Sigmoid colon (tissue), 4 donors: ENCODE results near the gene SUPT3H.

Experiments
- CTCF ChIP-seq, 4 experiments: fragments of 450-650 bp in 3 of 4; fragments of 200-600 bp in 1 of 4; IDR thresholded peaks; one replicate each; pipeline ENCODE4 v1.5.1; 2016 to 2019; ENCODE audit warnings: antibody characterized with exemption in 4 of 4, mild to moderate bottlenecking in 3 of 4, moderate library complexity in 2 of 4
- EP300 ChIP-seq, 4 donors: sonication (generic); formaldehyde crosslinking; IDR thresholded peaks; one replicate each; pipeline ENCODE4 v1.6.1; 2017; ENCODE audit warnings: antibody characterized with exemption in 4 of 4
- POLR2A ChIP-seq, 2 donors: fragments of 450-650 bp; IDR thresholded peaks; one replicate each; pipeline ENCODE4 v1.6.1; 2016; ENCODE audit warnings: antibody characterized with exemption in 2 of 2, mild to moderate bottlenecking in 2 of 2, moderate library complexity in 2 of 2

GRCh38 chr6:45371924-45372573 is 5.7 kb downstream of the SUPT3H start:
- TF ChIP-seq EP300 (IDR thresholded peaks at IDR 0.05) (no peak), CTCF (IDR thresholded peaks at IDR 0.05) (no peak), POLR2A (IDR thresholded peaks at IDR 0.05) (no peak)
